ENCODE data around the gene KBTBD2.

DNA sequence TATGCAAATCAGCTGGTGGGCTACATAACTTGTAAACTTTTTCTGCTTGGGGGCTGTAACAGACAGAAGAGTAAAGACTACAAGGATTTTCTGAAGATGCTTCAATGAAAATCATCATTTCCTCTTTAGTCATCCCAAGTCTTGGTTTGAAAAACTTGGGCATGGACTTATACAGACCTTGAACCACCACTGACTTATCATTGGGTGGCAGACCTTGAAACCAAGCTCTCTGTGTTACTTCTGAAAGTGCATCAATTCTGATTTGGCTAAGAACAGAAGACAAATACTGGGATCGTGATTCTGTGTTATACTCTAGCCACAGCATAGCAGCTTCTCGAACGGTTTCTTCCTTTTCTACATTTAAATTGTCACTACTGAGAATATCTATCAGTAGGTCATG lies 21.3 kb downstream of the KBTBD2 start:
- TF ChIP-seq, protein P1, sequence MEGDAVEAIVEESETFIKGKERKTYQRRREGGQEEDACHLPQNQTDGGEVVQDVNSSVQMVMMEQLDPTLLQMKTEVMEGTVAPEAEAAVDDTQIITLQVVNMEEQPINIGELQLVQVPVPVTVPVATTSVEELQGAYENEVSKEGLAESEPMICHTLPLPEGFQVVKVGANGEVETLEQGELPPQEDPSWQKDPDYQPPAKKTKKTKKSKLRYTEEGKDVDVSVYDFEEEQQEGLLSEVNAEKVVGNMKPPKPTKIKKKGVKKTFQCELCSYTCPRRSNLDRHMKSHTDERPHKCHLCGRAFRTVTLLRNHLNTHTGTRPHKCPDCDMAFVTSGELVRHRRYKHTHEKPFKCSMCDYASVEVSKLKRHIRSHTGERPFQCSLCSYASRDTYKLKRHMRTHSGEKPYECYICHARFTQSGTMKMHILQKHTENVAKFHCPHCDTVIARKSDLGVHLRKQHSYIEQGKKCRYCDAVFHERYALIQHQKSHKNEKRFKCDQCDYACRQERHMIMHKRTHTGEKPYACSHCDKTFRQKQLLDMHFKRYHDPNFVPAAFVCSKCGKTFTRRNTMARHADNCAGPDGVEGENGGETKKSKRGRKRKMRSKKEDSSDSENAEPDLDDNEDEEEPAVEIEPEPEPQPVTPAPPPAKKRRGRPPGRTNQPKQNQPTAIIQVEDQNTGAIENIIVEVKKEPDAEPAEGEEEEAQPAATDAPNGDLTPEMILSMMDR (IDR thresholded peaks at IDR 0.05), result no peak
- TF ChIP-seq POLR2A (IDR thresholded peaks at IDR 0.05), result no peak
